ENCODE measurements around the gene INTS4. TPM values are rescaled to one million over a fixed set of nuclear protein-coding genes. Genes with fewer than 3 reads are reported as not detected.

Gene INTS4
- total and polyA plus RNA-seq, 2 donors from 2014 or later: 16.7 to 34.6 TPM

- H3K4me3 ChIP-seq (ENCODE audit: low read length in 3 of 3): no peak overlapping the region
- no peaks in the 10 kb centered on the region for H3K4me1 ChIP-seq (ENCODE audit: control insufficient read depth in 2 of 3, insufficient read depth in 2 of 3, low read depth in 1 of 3, low read length in 3 of 3)
- no peak for FAIRE-seq
- H3K9ac ChIP-seq (ENCODE audit: low read length in 3 of 3): no peak overlapping the region
- TF ChIP-seq, protein P1, sequence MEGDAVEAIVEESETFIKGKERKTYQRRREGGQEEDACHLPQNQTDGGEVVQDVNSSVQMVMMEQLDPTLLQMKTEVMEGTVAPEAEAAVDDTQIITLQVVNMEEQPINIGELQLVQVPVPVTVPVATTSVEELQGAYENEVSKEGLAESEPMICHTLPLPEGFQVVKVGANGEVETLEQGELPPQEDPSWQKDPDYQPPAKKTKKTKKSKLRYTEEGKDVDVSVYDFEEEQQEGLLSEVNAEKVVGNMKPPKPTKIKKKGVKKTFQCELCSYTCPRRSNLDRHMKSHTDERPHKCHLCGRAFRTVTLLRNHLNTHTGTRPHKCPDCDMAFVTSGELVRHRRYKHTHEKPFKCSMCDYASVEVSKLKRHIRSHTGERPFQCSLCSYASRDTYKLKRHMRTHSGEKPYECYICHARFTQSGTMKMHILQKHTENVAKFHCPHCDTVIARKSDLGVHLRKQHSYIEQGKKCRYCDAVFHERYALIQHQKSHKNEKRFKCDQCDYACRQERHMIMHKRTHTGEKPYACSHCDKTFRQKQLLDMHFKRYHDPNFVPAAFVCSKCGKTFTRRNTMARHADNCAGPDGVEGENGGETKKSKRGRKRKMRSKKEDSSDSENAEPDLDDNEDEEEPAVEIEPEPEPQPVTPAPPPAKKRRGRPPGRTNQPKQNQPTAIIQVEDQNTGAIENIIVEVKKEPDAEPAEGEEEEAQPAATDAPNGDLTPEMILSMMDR (IDR thresholded peaks at IDR 0.05; ENCODE audit: borderline replicate concordance, extremely low read depth, insufficient read depth): no peak
- intact Hi-C loops (cut with DNase I): no loop called here
- H3K27me3 ChIP-seq (ENCODE audit: control insufficient read depth, insufficient read depth, low read length): no peaks in the 10 kb centered on the region
- H3K27ac ChIP-seq (ENCODE audit: low read depth in 2 of 2, low read length in 2 of 2): no peak overlapping the region
- no peaks in the 10 kb centered on the region for H3K9me3 ChIP-seq (ENCODE audit: control insufficient read depth in 2 of 3, insufficient read depth in 1 of 3, low read length in 3 of 3)
- DNase-seq: no peak
- H3K36me3 ChIP-seq (ENCODE audit: control insufficient read depth in 2 of 3, insufficient read depth in 3 of 3, low read length in 3 of 3): peaks cover 2 to 7% (median 3%) of the 10 kb centered on the region in 3 donors
Measured at GRCh38 chr11:78011301-78011700, 16.8 kb upstream of the INTS4 start.

DNA sequence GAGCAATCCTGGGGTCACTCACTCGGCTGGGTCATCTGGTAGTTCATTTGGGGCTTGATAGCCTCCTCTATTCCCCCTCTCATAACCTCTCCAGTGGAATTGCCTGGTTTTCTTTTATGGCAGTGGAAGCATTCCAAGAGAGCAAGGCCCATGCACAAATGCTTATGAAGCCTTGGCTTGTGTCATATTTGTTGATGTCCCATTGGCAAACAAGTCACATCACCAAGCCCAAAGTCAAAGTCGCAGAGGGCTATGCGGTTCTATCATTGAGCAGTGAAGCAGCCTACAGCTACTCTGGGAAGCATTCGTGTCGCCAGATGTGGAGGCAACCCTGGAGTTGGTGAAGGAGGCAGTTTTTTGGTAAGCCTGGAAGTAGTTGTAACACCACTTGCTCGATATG, 16.3 kb upstream of the INTS4 start:
- H3K9ac ChIP-seq (ENCODE audit: low read length in 3 of 3): no peak overlapping the region
- H3K4me3 ChIP-seq (ENCODE audit: low read length in 3 of 3): no peak overlapping the region
- no peak overlapping the region for H3K27ac ChIP-seq (ENCODE audit: low read depth in 2 of 2, low read length in 2 of 2)
- intact Hi-C loops (cut with DNase I): no loop called here
- H3K4me1 ChIP-seq (ENCODE audit: control insufficient read depth in 2 of 3, insufficient read depth in 2 of 3, low read depth in 1 of 3, low read length in 3 of 3): no peaks in the 10 kb centered on the region
- no peaks in the 10 kb centered on the region for H3K27me3 ChIP-seq (ENCODE audit: control insufficient read depth, insufficient read depth, low read length)
- no peaks in the 10 kb centered on the region for H3K9me3 ChIP-seq (ENCODE audit: control insufficient read depth in 2 of 3, insufficient read depth in 1 of 3, low read length in 3 of 3)
- H3K36me3 ChIP-seq (ENCODE audit: control insufficient read depth in 2 of 3, insufficient read depth in 3 of 3, low read length in 3 of 3): peaks cover 0 to 1% (median 0%) of the 10 kb centered on the region in 3 donors
- FAIRE-seq: no peak
- TF ChIP-seq, protein P1 (IDR thresholded peaks at IDR 0.05; ENCODE audit: borderline replicate concordance, extremely low read depth, insufficient read depth): no peak
- no peak for DNase-seq

DNA sequence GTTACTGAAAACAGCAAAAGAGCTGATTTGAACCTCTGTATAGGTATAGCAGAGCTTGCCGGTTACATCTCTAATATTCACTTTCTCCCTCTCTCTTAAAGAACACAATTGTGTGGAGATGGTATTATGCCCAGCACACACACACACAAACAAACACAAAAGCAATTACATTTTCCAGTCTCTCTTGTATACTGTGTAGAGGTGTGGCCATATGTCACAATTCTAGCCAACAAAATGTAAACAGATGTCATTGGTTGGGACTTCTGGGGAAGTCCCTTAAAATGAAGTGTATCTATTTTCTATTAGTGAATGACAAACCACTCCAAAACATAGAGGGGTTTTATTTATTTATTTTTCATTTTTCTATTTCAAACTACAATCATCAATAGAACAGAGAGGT, 15.8 kb upstream of the INTS4 start:
- DNase-seq (no peak), FAIRE-seq (no peak)
- Histone ChIP-seq H3K4me1 (ENCODE audit: control insufficient read depth in 2 of 3, insufficient read depth in 2 of 3, low read depth in 1 of 3, low read length in 3 of 3) (no peaks in the 10 kb centered on the region), H3K36me3 (ENCODE audit: control insufficient read depth in 2 of 3, insufficient read depth in 3 of 3, low read length in 3 of 3) (no peaks in the 10 kb centered on the region), H3K9ac (ENCODE audit: low read length in 3 of 3) (no peak overlapping the region), H3K27ac (ENCODE audit: low read depth in 2 of 2, low read length in 2 of 2) (no peak overlapping the region), H3K27me3 (ENCODE audit: control insufficient read depth, insufficient read depth, low read length) (no peaks in the 10 kb centered on the region), H3K4me3 (ENCODE audit: low read length in 3 of 3) (no peak overlapping the region), H3K9me3 (ENCODE audit: control insufficient read depth in 2 of 3, insufficient read depth in 1 of 3, low read length in 3 of 3) (no peaks in the 10 kb centered on the region)
- TF ChIP-seq, protein P1 (IDR thresholded peaks at IDR 0.05; ENCODE audit: borderline replicate concordance, extremely low read depth, insufficient read depth): no peak
- intact Hi-C loops (cut with DNase I): no loop called here

DNA sequence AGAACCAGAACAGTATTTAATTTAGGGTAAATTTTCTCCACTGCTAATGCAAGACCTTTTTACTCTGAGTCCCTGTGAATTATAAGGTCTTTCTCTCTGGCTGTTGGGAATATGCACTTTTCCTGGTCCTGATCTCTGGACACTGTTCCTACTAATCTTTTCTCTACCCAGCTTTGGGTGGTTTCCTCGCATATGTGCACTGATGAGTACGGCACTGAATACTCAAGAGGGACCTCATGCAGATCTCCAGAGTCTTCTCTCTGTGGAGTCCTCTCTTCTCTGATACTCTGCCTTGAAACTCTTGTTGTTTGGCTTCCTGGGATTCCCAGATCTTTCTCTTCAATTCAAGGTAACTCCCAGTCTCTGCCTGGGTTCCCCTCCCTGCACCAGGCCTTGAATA, 14.6 kb upstream of the INTS4 start:
- H3K9ac ChIP-seq (ENCODE audit: low read length in 3 of 3): no peak overlapping the region
- H3K36me3 ChIP-seq (ENCODE audit: control insufficient read depth in 2 of 3, insufficient read depth in 3 of 3, low read length in 3 of 3): no peaks in the 10 kb centered on the region
- TF ChIP-seq, protein P1 (IDR thresholded peaks at IDR 0.05; ENCODE audit: borderline replicate concordance, extremely low read depth, insufficient read depth): no peak
- H3K4me3 ChIP-seq (ENCODE audit: low read length in 3 of 3): no peak overlapping the region
- FAIRE-seq (no peak), DNase-seq (no peak)
- H3K27ac ChIP-seq (ENCODE audit: low read depth in 2 of 2, low read length in 2 of 2): no peak overlapping the region
- H3K9me3 ChIP-seq (ENCODE audit: control insufficient read depth in 2 of 3, insufficient read depth in 1 of 3, low read length in 3 of 3): no peaks in the 10 kb centered on the region
- H3K27me3 ChIP-seq (ENCODE audit: control insufficient read depth, insufficient read depth, low read length): no peaks in the 10 kb centered on the region
- H3K4me1 ChIP-seq (ENCODE audit: control insufficient read depth in 2 of 3, insufficient read depth in 2 of 3, low read depth in 1 of 3, low read length in 3 of 3): no peaks in the 10 kb centered on the region
- intact Hi-C loops (cut with DNase I): no loop called here

Data from kidney (tissue), 14 donors.